Measurements from ENCODE around the gene NUSAP1. TPM values are rescaled to one million over a fixed set of nuclear protein-coding genes. Genes with fewer than 3 reads are reported as not detected.
"Not testable (repeated sequence)": the region's sequence is repeated elsewhere in the genome, so short reads cannot be mapped to it uniquely, and the experiment has no call there.

NUSAP1 gene
- total RNA-seq, 1 experiment from 2014 or later = 180 TPM

DNA sequence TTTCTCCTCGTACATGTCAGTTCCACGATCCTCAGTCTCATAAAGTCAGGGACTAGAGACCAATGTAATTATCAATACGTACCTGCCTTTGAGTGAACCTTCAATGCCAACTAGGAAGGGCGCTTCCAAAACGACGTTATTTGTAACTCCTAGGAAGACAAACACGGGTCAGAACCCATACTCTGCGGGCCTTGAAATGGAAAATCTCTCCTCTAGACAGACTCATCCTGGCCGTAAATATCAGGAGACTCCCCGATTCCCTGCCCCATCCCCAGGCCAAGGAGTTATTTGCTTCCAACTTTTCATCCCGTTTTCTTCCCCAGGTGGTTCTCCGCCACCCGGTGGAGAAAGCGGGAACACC lies 868 bp upstream of the NUSAP1 start:
- DNase-seq (ENCODE audit: low read depth) = no peak

DNA sequence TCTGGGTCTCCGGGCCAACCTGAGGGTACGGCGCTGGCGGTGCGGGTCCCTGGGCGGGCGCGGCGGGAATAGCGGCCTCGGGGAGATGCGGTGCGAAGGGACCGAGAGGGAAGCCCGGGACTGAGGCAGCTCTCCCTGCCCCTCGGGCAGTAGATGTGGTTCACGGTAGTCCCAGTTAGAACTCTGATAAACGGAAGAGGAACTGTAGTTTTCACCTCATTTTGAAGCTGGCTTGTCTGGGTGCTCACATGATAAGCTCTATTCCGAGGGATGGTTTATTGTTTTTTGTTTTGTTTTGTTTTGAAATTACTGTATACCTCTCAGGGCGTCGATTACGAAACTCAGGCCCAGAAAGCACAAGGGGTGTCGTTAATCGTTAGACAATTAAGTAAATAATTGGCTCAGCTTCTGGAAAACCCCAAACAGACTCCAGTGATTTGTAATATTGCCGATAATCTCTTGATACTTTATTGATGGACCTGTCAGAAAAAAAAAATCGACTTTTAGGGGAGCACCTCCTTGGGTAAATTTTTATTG lies 413 bp downstream of the NUSAP1 start:
- DNase-seq (ENCODE audit: low read depth) = no peak

DNA sequence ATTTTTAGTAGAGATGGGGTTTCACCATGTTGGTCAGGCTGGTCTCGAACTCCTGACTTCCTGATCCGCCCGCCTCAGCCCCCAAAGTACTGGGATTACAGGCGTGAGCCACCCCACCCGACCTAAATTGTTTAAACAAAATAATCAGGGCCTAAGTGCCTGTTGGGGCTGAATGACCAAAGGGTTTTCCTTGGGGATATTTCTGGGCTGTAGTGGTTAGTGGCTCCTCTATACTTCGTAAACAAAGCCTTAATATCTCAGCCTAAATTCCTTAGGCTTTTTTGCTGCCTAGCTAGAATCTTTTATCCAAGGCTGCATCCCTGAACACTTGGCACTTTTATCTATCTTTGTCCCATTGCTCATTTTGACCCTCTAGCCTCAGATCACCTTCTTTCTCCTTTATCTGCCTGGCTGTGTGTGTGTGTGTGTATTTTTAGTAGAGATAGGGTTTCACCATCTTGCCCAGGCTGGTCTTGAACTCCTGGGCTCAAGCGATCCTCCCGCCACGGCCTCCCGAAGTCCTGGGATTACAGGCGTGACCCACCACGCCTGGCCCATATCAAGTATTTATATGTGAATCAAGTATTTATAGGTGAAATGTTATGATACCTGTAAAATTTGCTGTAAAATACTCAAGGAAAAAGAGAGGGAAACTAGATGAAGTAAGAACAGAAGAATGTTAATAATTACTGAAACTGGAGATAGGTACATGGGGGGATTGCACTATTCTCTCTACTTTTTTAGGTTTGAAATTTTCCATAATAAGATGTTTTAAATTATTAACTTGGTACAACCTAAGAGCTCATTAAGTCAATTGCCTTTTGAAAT lies 1.8 kb downstream of the NUSAP1 start:
- DNase-seq (ENCODE audit: low read depth) = no peak

GRCh38 chr15:41336549-41336948 lies 3.9 kb downstream of the NUSAP1 start:
- DNase-seq (ENCODE audit: low read depth) = no peak

GRCh38 chr15:41337047-41337446 lies 4.4 kb downstream of the NUSAP1 start:
- no peak for DNase-seq (ENCODE audit: low read depth)

DNA sequence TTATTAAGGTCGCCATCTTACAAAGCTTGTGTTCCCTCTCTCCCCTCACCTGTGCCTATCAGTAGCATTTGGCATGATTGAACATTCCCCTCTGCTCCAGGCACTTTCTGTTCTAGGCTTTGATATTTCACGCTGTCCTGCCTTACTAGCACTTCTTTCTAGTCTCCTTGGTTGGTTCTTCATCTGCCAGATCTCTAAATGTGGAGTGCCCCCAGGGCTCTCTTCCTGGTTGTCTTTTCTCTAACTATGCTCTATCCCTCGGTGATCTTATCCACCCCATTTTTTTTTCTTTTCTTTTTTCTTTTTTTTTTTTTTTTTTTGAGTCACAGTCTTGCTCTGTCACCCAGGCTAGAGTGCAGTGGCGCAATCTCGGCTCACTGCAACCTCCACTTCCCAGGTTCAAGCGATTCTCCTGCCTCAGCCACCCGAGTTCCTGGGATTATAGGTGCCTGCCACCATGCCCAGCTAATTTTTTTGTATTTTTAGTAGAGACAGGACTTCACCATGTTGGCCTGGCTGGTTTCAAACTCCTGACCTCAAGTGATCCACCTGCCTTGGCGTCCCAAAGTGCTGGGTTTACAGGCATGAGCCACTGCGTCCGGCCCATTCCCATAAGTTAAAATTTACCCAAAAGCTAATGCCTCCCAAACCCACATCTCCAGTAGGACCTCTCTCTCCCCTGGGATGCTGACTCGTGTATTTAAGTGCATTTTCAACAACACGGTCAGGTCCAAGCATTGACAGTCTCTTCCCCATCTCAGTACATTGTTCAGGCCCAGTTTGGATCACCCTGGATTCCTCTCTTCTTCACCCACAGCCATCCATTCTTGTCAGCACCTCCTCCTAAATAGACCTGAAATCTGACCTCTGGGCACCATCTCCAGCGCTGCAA lies 5.2 kb downstream of the NUSAP1 start:
- DNase-seq (ENCODE audit: low read depth) = no peak

DNA sequence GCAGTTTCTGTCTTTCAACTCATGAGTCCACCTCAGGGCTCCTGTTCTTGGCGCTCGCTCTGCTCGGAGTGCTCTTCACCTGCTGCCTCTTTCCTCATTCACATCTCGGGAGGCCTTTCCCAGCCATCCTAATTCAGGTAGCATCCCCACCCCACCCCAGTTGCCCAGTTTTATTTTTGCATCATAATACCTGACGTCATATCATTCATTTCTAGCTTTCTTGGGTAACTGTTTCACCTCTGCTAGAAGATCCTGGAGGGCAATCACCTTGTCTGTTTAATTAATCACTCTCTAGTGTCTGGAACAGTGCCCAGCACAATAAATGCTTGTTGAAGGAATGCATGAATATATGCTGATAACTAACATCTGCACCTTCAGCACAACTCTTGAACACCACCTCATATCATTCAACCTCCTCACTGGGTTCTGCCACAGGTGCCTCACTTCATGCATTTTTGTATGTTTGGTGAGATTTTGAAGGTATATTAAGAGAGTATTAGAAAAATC lies 7.6 kb downstream of the NUSAP1 start:
- DNase-seq (ENCODE audit: low read depth) = no peak

DNA sequence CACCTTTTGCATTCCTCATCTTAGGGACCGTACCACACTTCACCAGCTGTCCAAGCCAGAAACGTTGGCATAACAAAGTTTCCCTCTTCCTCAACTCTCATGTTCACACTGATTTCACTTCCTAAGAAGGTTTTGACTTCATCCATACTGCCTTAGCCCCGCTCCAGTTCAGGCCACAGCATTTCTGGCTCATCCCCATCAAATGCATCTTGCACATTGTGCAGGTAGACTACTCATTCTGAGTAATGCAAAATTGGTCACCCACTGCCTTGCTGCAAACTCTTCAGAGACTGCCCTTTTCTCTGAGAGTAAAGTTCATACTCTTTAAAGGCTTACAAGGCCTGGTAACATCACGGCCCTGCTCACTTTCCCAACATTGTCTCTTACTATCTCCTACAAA lies 8.8 kb downstream of the NUSAP1 start:
- no peak for DNase-seq (ENCODE audit: low read depth)

- no peak for DNase-seq (ENCODE audit: low read depth)
These were observed 14.6 kb downstream of the NUSAP1 start for GRCh38 chr15:41347236-41347635.

DNA sequence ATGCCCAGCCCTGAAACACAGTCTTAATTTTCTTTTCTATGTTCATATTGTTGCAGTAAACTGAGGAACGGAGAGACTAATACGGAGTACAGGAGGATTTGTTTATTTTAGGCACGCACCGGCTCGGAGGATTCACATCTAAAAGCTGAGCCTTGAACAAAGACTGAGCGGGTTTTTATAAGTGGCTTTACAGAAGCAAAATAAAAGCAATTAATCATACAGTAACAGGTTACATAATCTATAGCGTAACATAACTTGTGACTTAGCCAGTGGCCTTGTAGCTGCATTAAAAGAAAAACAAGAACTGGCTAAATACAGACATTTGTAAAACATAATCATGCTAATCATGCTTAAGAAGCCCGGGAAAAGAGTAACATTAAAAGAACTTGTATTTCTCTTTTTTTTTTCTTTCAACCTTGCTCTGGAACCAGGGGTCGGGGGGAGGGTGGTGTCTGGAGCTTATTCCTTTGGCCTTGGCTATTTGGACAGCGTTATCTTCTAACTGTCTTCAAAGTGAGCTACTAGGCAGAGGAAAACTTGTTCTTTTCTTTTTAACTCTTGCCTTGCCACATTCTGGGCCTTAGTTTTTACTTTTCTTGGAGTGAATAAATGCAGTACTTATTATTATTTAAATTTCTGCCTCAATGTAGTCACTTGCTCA lies 17.5 kb downstream of the NUSAP1 start:
- DNase-seq (ENCODE audit: low read depth) = no peak

DNA sequence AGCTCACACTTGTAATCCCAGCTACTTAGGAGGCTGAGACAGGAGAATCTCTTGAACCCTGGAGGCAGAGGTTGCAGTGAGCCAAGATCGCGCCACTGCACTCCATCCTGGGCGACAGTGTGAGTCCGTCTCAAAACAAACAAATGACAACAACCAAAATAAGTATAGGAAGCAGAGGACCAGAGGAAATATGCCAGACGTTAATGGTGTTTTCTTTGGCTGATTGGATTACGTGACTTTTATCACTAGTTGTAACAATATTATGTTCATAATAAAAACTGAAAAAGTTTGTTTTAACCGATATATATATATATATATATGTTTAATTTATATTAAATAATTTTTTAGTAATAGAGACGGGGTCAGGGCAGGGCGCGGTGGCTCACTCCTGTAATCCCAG lies 21.7 kb downstream of the NUSAP1 start:
- DNase-seq (ENCODE audit: low read depth) = no peak

GRCh38 chr15:41367418-41367817 lies 34.7 kb downstream of the NUSAP1 start:
- no peak for DNase-seq (ENCODE audit: low read depth)

GRCh38 chr15:41377978-41378377 lies 45.3 kb downstream of the NUSAP1 start:
- no peak for DNase-seq (ENCODE audit: low read depth)

- DNase-seq (ENCODE audit: low read depth) = not testable (repeated sequence)
These were observed 51.5 kb downstream of the NUSAP1 start for GRCh38 chr15:41383974-41384749.

DNA sequence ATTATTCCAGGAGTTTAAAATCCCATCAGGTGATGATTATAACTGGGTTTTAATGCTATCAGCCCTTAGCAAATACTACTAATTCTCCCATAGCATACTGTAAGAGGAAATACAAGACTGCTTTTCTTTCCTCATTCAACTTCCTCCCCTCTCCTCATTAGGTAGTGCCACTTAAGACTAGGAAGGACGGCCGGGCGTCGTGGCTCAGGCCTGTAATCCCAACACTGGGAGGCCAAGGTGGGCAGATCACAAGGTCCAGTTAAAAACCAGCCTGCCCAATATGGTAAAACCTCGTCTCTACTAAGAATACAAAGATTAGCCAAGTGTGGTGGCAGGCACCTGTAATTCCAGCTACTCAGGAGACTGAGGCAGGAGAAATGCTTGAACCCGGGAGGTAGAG lies 55.0 kb downstream of the NUSAP1 start:
- DNase-seq (ENCODE audit: low read depth) = no peak

DNA sequence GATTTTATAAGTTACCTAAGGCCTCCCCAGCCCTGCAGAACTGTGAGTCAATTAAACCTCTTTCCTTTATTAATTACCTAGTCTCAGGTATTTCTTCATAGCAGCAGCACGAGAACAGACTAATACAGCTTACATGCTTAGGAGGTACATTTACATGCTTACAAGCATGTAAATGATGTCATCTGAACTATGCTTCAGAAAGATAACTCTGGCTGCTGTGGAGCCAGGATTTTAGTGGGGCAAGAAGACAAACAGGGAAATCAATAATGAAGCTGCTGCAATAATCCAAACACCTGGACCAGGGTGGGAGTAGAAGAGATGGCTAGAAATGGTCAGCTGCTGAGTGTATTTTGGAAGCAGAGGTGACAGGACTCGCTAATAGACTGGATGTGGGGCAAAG lies 60.0 kb downstream of the NUSAP1 start:
- no peak for DNase-seq (ENCODE audit: low read depth)

DNA sequence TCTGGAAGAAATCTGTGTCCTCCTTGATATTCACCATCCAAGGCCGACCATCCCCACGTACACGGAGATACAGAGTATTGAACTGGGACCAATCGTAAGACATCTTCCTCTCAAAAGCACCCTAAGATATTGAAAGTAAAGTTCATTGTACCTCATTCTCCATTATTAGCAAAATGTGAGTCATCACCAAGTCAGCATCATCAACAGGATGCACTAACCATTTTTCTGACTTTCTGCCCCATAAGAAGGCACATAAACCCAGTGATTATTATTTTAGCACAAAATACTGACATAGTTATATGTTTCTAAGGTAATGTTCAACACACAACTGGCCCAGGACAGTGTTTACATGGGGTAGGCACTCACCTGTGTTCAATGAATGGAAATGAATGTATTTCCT lies 62.2 kb downstream of the NUSAP1 start:
- no peak for DNase-seq (ENCODE audit: low read depth)

GRCh38 chr15:41396111-41396510 lies 63.4 kb downstream of the NUSAP1 start:
- no peak for DNase-seq (ENCODE audit: low read depth)

DNA sequence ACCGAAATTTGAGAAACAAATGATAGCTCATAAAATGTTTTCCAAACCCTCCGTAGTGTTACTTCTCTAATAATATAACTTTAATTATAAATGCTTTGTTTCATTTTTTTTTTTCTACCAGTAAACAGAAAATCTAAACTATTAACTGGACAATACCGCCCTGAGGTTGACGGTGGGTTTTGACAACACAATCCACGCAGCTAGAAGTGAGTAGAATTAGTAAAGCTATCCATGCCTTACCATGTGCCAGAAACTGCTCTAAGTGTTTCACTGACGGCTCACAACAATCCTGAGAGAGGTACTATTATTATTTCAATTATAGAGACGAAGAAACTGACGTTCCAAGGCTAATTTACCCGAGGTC lies 69.2 kb downstream of the NUSAP1 start:
- no peak for DNase-seq (ENCODE audit: low read depth)

DNA sequence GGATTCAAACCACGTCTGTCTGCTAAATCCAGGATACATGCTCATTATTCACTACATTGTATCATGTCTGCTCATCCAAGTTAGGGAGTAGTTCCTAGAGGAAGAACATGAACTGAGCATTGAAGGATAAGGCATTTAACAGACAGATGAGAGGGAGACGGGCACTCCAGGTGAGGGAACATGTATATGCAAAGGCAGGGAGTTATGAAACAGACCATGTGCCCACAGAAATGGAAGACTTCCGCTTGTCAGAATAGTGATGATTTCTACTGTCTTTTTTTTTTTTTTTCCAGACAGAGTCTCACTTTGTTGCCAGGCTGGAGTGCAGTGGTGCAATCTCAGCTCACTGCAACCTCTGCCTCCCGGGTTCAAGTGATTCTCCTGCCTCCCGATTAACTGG lies 74.7 kb downstream of the NUSAP1 start:
- DNase-seq (ENCODE audit: low read depth) = no peak

GRCh38 chr15:41408234-41408641 lies 75.6 kb downstream of the NUSAP1 start:
- DNase-seq (ENCODE audit: low read depth) = no peak

All from Daoy (cell line).